KBM-7 (cell line): ENCODE data around the gene NRF1.
"Not testable (repeated sequence)": the region's sequence is repeated elsewhere in the genome, so short reads cannot be mapped to it uniquely, and the experiment has no call there.

Experiments
- DNase-seq: peaks from one replicate; pipeline ENCODE4 v3.0.0-alpha.2; 2015
- in situ Hi-C: fragments of 300-500 bp; cut with MboI; formaldehyde crosslinking; loops from 2 replicates; pipeline ENCODE4 v1.14.3; 2020; ENCODE audit warnings: low sequenced_read_pairs, low pct_unique_long_range_greater_than_20kb, mixed read lengths

Gene NRF1

GRCh38 chr7:129611246-129612111, at the start of gene NRF1:
NRF1 (plus strand) TSS chr7:129611720; CDS start chr7:129657352, 45,632 bp downstream.
- in situ Hi-C loops, result no loop called here
- peak; percentile 92 for DNase-seq

GRCh38 chr7:129566323-129566722, 45.2 kb upstream of the NRF1 start:
- in situ Hi-C loops, result not testable (repeated sequence)

GRCh38 chr7:129567377-129567776, 44.1 kb upstream of the NRF1 start:
- no peak for DNase-seq
- in situ Hi-C loops, result no loop called here

More at GRCh38 chr7:129566323-129566722, 45.2 kb upstream of the NRF1 start:
- DNase-seq, result peak; percentile 53

- no peak for DNase-seq
- in situ Hi-C loops, result no loop called here
Observed at GRCh38 chr7:129568240-129568639, 43.3 kb upstream of the NRF1 start.

- no peak for DNase-seq
- in situ Hi-C loops, result no loop called here
Observed at GRCh38 chr7:129569326-129569725, 42.2 kb upstream of the NRF1 start.

GRCh38 chr7:129569811-129570215, 41.7 kb upstream of the NRF1 start:
- in situ Hi-C loops, result no loop called here
- no peak for DNase-seq

GRCh38 chr7:129571201-129571600, 40.3 kb upstream of the NRF1 start:
- no peak for DNase-seq
- in situ Hi-C loops, result no loop called here

- no peak for DNase-seq
- in situ Hi-C loops, result no loop called here
Observed at GRCh38 chr7:129572205-129572604, 39.3 kb upstream of the NRF1 start.

GRCh38 chr7:129574487-129574886, 37.0 kb upstream of the NRF1 start:
- DNase-seq, result no peak
- in situ Hi-C loops, result no loop called here

GRCh38 chr7:129575699-129576098, 35.8 kb upstream of the NRF1 start:
- in situ Hi-C loops, result no loop called here

GRCh38 chr7:129576138-129576537, 35.4 kb upstream of the NRF1 start:
- in situ Hi-C loops, result no loop called here
- no peak for DNase-seq

More at GRCh38 chr7:129575699-129576098, 35.8 kb upstream of the NRF1 start:
- DNase-seq, result no peak

GRCh38 chr7:129578829-129579228, 32.7 kb upstream of the NRF1 start:
- in situ Hi-C loops, result no loop called here
- DNase-seq, result no peak

GRCh38 chr7:129586179-129586578, 25.3 kb upstream of the NRF1 start:
- in situ Hi-C loops, result not testable (repeated sequence)
- peak; percentile 42 for DNase-seq

- in situ Hi-C loops, result no loop called here
- no peak for DNase-seq
Observed at GRCh38 chr7:129588268-129588667, 23.3 kb upstream of the NRF1 start.

- no peak for DNase-seq
- in situ Hi-C loops, result no loop called here
Observed at GRCh38 chr7:129591868-129592267, 19.7 kb upstream of the NRF1 start.

- in situ Hi-C loops, result not testable (repeated sequence)
Observed at GRCh38 chr7:129596386-129596785, 15.1 kb upstream of the NRF1 start.

GRCh38 chr7:129597672-129598071, 13.8 kb upstream of the NRF1 start:
- in situ Hi-C loops, result no loop called here
- DNase-seq, result no peak

More at GRCh38 chr7:129596386-129596785, 15.1 kb upstream of the NRF1 start:
- not testable (repeated sequence) for DNase-seq

GRCh38 chr7:129599174-129599573, 12.3 kb upstream of the NRF1 start:
- in situ Hi-C loops, result no loop called here
- DNase-seq, result no peak

GRCh38 chr7:129603594-129603993, 7.9 kb upstream of the NRF1 start:
- in situ Hi-C loops, DNase-seq: not testable (repeated sequence)

GRCh38 chr7:129604021-129604420, 7.5 kb upstream of the NRF1 start:
- in situ Hi-C loops, DNase-seq: not testable (repeated sequence)
